OCI-LY3 (cell line): Measurements from ENCODE around the gene SDK1.

ENCODE experiments used
- H2AFZ ChIP-seq: fragments of 200-600, 300-600 bp; shearing (Covaris generic); 2 replicates; pipeline ENCODE4 v1.6.0; 2014; ENCODE audit warnings: antibody characterized with exemption, low read depth, low read length
- H3K27ac ChIP-seq: fragments of 200-600, 300-600 bp; sonication (generic); 2 replicates; pipeline ENCODE4 v1.5.1; 2014; ENCODE audit warnings: mild to moderate bottlenecking, low read length, moderate library complexity, mixed read lengths
- H3K27me3 ChIP-seq: fragments of 200-600, 300-600 bp; sonication (generic); 2 replicates; pipeline ENCODE4 v1.6.1; 2014; ENCODE audit warnings: low read depth, low read length, mixed read lengths
- H3K36me3 ChIP-seq: fragments of 200-600, 300-600 bp; sonication (generic); replicated peaks from 2 replicates; pipeline ENCODE3; 2014; ENCODE audit warnings: low read depth, low read length, mixed read lengths
- H3K4me1 ChIP-seq: fragments of 300-600, 200-600 bp; sonication (generic); 2 replicates; pipeline ENCODE4 v1.6.1; 2014; ENCODE audit warnings: low read length, mixed read lengths
- H3K4me2 ChIP-seq: fragments of 200-600, 300-600 bp; sonication (generic); 2 replicates; pipeline ENCODE4 v1.6.1; 2014; ENCODE audit warnings: low read length, mixed read lengths
- H3K4me3 ChIP-seq: fragments of 300-600, 200-600 bp; sonication (generic); 2 replicates; pipeline ENCODE4 v1.5.1; 2014; ENCODE audit warnings: antibody characterized with exemption, mild to moderate bottlenecking, low read length, moderate library complexity
- H3K79me2 ChIP-seq: fragments of 300-600, 200-600 bp; shearing (Covaris generic); 2 replicates; pipeline ENCODE4 v1.6.1; 2014; ENCODE audit warnings: mild to moderate bottlenecking, low read length, mixed read lengths
- H3K9ac ChIP-seq: fragments of 300-600, 200-600 bp; shearing (Covaris generic); 2 replicates; pipeline ENCODE4 v1.6.0; 2014; ENCODE audit warnings: mild to moderate bottlenecking, low read length, moderate library complexity
- H3K9me3 ChIP-seq: fragments of 200-600, 300-600 bp; shearing (Covaris generic); 2 replicates; pipeline ENCODE4 v1.6.1; 2014; ENCODE audit warnings: low read length, mixed read lengths; ENCODE audit not compliant: insufficient read depth
- H4K20me1 ChIP-seq: fragments of 200-600, 300-600 bp; sonication (generic); 2 replicates; pipeline ENCODE4 v1.6.1; 2016; ENCODE audit warnings: low read length, mixed read lengths; ENCODE audit not compliant: insufficient read depth
- CTCF ChIP-seq: fragments of 200-600, 300-600 bp; sonication (generic); IDR thresholded peaks from 2 replicates; pipeline ENCODE4 v1.5.1; 2014; ENCODE audit warnings: antibody characterized with exemption, low read length, low read depth
- EZH2phosphoT487 ChIP-seq: fragments of 200-600 bp; shearing (Covaris generic); IDR thresholded peaks from 2 replicates; pipeline ENCODE4 v1.6.1; 2018; ENCODE audit warnings: antibody characterized with exemption, mixed run types, low read depth

Gene SDK1

GRCh38 chr7:3300651-3301448, at the start of gene SDK1:
TSS of gene SDK1 (plus strand) at chr7:3301252. CDS start at chr7:3301587, 335 bp downstream.
- no peak within 1 kb of the TSS for H3K4me2 ChIP-seq
- H3K4me3 ChIP-seq: no peak within 1 kb of the TSS
- H3K79me2 ChIP-seq: no peaks in the 10 kb centered on the region
- no peak within 1 kb of the TSS for H3K9ac ChIP-seq
- no peaks in the 10 kb centered on the region for H3K27me3 ChIP-seq
- H3K9me3 ChIP-seq: no peaks in the 10 kb centered on the region
- H4K20me1 ChIP-seq: no peaks in the 10 kb centered on the region
- no peak within 1 kb of the TSS for H2AFZ ChIP-seq
- TF ChIP-seq CTCF (no peak), EZH2phosphoT487 (no peak)
- no peaks in the 10 kb centered on the region for H3K36me3 ChIP-seq
- no peaks in the 10 kb centered on the region for H3K4me1 ChIP-seq
- H3K27ac ChIP-seq: no peak within 1 kb of the TSS

GRCh38 chr7:3254718-3255117, 46.3 kb upstream of the SDK1 start:
- Histone ChIP-seq H3K27ac (no peak overlapping the region), H3K27me3 (no peaks in the 10 kb centered on the region), H3K9me3 (no peaks in the 10 kb centered on the region), H2AFZ (no peak overlapping the region), H4K20me1 (no peaks in the 10 kb centered on the region), H3K4me3 (no peak overlapping the region), H3K36me3 (no peaks in the 10 kb centered on the region), H3K4me1 (no peaks in the 10 kb centered on the region), H3K9ac (no peak overlapping the region), H3K79me2 (no peaks in the 10 kb centered on the region), H3K4me2 (no peak overlapping the region)
- no peak for TF ChIP-seq CTCF

GRCh38 chr7:3259711-3260400, 41.2 kb upstream of the SDK1 start:
- H3K27me3 ChIP-seq: no peaks in the 10 kb centered on the region
- H3K36me3 ChIP-seq: no peaks in the 10 kb centered on the region
- no peak for TF ChIP-seq EZH2phosphoT487
- no peak for TF ChIP-seq CTCF
- H3K4me2 ChIP-seq: no peak overlapping the region
- H4K20me1 ChIP-seq: no peaks in the 10 kb centered on the region
- no peak overlapping the region for H3K4me3 ChIP-seq
- H3K79me2 ChIP-seq: no peaks in the 10 kb centered on the region
- H3K9ac ChIP-seq: no peak overlapping the region
- no peaks in the 10 kb centered on the region for H3K9me3 ChIP-seq
- no peak overlapping the region for H3K27ac ChIP-seq
- no peaks in the 10 kb centered on the region for H3K4me1 ChIP-seq
- no peak overlapping the region for H2AFZ ChIP-seq

GRCh38 chr7:3260401-3260715, 40.7 kb upstream of the SDK1 start:
- Histone ChIP-seq H3K27ac (no peak overlapping the region), H3K36me3 (no peaks in the 10 kb centered on the region), H3K9me3 (no peaks in the 10 kb centered on the region), H4K20me1 (no peaks in the 10 kb centered on the region), H3K4me1 (no peaks in the 10 kb centered on the region), H3K9ac (no peak overlapping the region), H3K79me2 (no peaks in the 10 kb centered on the region), H3K4me3 (no peak overlapping the region), H3K27me3 (no peaks in the 10 kb centered on the region), H3K4me2 (no peak overlapping the region), H2AFZ (no peak overlapping the region)
- TF ChIP-seq CTCF: no peak
- no peak for TF ChIP-seq EZH2phosphoT487
